ENCODE results near the gene TMEM217.
"Not testable (repeated sequence)": the region's sequence is repeated elsewhere in the genome, so short reads cannot be mapped to it uniquely, and the experiment has no call there.

The TMEM217 gene

GRCh38 chr6:37209461-37210205, 48.3 kb downstream of the TMEM217 start:
- DNase-seq: peak; percentile 64 to 65

DNA sequence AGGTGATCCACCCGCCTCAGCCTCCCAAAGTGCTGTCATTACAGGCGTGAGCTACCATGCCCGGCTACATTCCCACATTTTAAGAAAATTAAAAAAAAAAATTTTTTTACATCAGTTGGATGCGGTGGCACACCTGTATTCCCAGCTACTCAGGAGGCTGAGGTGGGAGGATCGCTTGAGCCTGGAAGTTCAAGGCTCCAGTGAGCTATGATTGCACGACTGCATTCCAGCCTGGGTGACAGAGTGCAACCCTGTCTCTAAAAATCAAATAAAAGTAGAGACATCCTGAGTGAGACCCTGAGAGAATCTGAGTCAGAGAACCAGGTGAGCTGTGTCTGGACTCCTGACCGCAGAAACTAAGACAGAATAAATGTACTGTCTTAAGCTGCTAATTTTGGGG, 49.2 kb downstream of the TMEM217 start:
- peak in 1 of 2 experiments; percentile 22 for DNase-seq

DNA sequence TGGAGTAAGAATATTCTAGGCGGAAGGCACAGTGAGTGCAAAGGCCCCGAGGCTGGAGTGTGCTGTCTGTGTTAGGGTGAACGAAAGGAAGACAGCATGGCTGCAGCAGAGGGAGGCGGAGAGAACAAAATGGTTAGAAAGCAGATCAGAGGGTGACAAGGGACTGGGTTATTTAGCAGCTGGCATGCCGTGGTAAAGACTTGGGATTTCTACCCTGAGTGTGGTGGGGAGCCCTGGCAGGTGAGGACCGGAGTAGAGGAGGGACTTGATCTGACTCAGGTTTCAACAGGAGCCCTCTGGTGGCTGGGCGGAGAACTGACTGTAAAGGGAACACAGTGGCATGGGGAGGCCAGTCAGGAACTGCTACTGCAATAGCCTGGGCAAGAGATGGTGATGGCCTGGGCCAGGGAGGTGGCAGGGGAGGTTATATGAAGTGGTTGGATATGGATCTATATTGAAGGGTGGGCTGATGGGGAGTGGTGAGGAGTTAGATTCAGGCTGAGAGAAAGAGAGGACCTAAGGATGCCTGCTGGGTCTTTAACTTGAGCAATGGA, 50.0 kb downstream of the TMEM217 start:
- DNase-seq: peak; percentile 96 to 99

GRCh38 chr6:37206622-37207021, 51.3 kb downstream of the TMEM217 start:
- peak in 1 of 2 experiments; percentile 19 for DNase-seq

DNA sequence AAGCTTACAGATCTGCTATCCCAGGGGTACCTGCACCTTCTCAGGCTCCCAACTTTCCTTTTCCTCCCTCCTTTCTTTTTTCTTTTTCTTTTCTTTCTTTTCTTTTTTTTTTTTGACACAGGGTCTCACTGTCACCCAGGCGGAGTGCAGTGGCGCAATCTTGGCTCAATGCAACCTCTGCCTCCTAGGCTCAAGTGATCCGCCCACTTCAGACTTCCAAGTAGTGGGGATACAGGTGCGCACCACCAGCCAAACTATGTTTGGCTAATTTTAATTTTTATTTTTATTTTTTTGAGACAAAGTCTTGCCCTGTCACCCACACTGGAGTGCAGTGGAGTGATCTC, 52.0 kb downstream of the TMEM217 start:
- DNase-seq: no peak

DNA sequence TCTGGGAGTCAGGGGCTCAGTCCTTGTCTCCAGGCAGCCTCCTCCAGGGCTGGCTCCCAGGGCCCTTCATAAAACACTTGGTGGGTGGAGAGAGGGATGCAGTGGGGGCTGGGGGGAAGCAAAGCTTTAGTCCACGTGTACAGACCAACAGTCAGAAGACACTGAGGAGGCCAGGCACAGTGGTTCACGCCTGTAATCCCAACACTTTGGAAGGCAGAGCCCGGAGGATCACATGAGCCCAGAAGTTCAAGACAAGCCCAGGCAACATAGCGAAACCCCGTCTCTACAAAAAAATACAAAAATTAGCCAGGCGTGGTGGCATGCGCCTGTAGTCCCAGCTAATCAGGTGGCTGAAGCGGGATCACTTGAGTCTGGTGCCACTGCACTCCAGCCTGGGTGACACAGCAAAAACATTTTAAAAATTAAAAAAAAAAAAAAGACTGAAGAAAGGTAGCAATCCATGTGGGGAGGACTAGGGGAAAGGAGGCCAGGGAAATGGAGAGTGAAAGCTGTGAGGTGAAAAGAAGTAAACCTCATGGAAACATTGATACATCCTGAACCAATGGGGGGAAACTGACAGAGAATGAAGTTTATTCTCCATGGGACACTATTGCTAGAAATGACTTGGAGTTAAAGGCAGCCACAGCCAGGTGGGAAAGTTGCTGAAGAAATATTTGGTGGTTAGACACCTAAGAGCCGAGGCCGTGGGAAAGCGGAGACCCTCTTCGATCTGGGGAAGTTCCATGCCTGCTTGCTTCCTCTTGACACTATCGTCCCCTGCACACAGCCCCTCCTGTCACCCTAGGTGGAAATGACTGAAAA, 52.6 kb downstream of the TMEM217 start:
- DNase-seq: peak in 1 of 2 experiments; percentile 52

- no peak for DNase-seq
Measured at GRCh38 chr6:37204014-37204751, 53.8 kb downstream of the TMEM217 start.

- no peak for DNase-seq
Measured at GRCh38 chr6:37202788-37203491, 55.0 kb downstream of the TMEM217 start.

DNA sequence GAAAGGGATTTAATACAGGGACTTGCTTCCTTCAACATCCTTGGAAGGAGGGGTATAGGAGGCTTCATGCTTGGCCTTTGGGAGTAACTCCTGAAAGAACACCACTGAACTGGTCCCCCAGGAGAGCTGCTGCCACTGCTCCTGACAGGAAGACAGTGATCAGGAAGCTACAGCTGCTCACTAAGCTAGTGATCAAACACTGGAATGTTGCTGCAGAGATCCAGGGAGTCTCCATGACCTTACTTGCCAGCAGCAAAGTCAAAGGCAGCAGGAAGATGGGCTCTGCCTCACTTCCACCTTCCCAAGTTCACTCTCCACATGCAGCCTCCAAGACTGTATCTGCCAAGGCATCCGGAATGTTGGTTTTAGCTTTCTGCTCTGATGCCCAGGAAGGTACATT, 56.2 kb downstream of the TMEM217 start:
- DNase-seq: no peak

GRCh38 chr6:37200085-37200484, 57.9 kb downstream of the TMEM217 start:
- DNase-seq: no peak

DNA sequence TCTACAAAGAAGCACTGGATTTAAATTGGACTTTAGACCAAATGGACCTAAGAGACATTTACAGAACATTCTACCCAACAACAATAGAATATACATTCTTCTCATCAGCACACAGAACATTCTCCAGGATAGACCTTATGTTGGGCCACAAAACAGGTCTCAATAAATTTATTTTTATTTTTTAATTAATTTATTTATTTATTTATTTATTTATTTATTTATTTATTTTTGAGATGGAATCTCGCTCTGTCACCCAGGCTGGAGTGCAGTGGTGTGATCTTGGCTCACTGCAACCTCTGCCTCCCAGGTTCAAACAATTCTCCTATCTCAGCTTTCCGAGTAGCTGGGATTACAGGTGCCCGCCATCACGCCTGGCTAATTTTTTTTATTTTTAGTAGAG, 61.5 kb downstream of the TMEM217 start:
- not testable (repeated sequence) for DNase-seq

DNA sequence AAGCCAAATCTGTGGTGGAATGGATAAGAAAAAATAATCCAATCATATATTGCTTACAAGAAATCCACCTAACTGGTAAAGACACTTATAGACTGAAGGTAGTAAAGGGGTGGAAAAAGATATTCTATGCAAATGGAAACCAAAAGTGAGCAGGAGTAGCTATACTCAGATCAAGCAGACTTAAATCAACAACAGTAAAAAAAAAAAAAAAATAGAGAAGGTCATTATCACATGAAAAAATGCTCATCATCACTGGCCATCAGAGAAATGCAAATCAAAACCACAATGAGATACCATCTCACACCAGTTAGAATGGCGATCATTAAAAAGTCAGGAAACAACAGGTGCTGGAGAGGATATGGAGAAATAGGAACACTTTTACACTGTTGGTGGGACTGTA, 63.1 kb downstream of the TMEM217 start:
- not testable (repeated sequence) for DNase-seq

DNA sequence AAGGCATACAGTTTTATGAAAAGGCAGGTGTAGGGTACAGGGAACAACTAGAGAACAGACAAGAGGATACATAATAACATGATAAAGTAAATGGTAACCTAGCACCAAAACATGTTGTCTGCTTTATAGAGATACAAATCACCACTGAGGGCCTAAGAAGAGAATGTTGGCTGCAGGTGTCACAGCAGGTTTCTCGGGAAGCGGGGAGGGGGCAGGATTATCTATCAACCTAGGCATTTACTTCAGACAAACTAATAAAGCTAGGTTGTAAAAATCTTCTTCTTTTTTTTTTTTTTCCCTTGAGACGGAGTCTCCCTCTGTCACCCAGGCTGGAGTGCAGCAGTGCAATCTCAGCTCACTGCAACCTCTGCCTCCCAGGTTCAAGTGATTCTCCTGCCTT, 65.3 kb downstream of the TMEM217 start:
- DNase-seq: no peak

GRCh38 chr6:37190159-37190535, 67.8 kb downstream of the TMEM217 start:
- peak in 1 of 2 experiments; percentile 52 for DNase-seq

- DNase-seq: peak in 1 of 2 experiments; percentile 16
Measured at GRCh38 chr6:37188962-37189510, 68.9 kb downstream of the TMEM217 start.

DNA sequence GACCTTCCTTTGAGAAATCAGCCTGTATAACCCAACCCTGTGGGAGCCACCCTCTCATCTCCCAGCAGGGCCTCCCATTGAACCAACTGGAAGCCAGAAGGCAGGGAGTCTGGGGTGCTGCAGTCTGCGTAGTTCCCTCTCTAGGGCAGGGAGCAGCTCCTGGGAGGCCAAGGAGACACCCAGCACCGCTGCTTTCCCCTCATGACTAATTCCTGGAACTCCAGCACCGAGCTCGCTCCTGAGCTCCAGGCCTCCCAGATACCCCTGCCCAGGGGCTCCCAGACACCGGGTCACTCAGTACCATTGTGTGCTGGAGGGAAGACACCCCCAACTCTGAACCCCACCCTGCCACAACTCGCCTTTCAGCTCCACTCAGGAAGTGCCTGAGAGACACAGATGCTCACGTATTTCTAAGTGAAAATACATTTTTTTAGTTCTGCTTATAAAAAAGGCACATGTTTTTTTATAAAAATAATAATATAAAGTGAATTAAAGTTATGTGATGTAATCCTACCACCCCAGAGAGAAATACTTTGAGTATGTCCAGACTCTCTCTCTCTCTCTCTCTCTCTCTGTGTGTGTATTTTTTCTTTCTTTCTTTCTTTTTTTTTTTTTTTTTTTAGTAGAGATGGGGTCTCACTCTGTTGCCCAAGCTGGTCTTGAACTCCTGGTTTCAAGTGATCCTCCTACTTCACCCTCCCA, 70.5 kb downstream of the TMEM217 start:
- DNase-seq: peak; percentile 52 to 62

DNA sequence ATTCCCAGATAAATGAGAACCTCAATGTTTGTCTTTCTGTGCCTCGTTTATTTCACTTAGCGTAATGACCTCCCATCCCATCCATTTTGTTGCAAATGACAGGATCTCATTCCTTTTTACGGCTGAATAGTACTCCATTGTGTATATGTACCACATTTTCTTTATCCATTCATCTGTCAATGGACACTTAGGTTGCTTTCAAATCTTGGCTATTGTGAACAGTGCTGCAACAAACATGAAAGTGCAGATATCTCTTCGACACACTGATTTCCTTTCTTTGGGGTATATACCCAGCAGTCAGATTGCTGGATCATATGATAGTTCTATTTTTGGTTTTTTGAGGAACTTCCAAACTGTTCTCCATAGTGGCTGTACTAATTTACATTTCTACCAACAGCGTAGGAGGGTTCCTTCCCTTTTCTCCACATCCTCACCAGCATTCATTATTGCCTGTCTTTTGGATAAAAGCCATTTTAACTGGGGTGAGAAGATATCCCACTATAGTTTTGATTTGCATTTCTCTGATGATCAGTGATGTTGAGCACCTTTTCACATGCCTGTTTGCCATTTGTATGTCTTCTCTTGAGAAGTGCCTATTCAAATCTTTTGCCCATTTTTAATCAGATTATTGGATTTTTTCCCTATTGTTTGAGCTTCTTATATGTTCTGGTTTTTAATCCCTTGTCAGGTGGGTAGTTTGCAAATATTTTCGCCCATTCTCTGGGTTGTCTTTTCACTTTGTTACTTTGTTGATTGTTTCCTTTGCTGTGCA, 71.8 kb downstream of the TMEM217 start:
- not testable (repeated sequence) for DNase-seq

GRCh38 chr6:37182736-37183590, 75.0 kb downstream of the TMEM217 start:
- peak; percentile 68 to 75 for DNase-seq

GRCh38 chr6:37180610-37181009, 77.3 kb downstream of the TMEM217 start:
- DNase-seq: not testable (repeated sequence)

GRCh38 chr6:37180075-37180474, 77.9 kb downstream of the TMEM217 start:
- no peak for DNase-seq

All from activated T-cell treated with anti-CD3 and anti-CD28 coated beads, Interleukin-2, amount 50 U/mL, for 48 hours (primary cell).